Esophagus muscularis mucosa (tissue), 4 donors: ENCODE measurements around the gene POLR2J. TPM values are rescaled to one million over a fixed set of nuclear protein-coding genes. Genes with fewer than 3 reads are reported as not detected.

ENCODE experiments used
- DNase-seq: peaks from one replicate; pipeline ENCODE4 v3.0.0-alpha.2; 2017; ENCODE audit errors: extremely low spot score
- H3K27ac ChIP-seq, 4 donors: fragments of 200-600 bp; sonication (generic); replicated peaks in 1 of 4; 1 replicate in 3 of 4; 2 replicates in 1 of 4; pipeline ENCODE4 v1.5.1; 2016 to 2019; ENCODE audit warnings: mild to moderate bottlenecking in 1 of 4
- H3K27me3 ChIP-seq, 4 donors: fragments of 200-600 bp; sonication (generic); one replicate each; pipeline versions ENCODE4 v1.5.1 to v1.6.0; 2016 to 2019
- H3K36me3 ChIP-seq, 4 donors: fragments of 200-600 bp; sonication (generic); one replicate each; pipeline ENCODE4 v1.5.1; 2016 to 2019
- H3K4me1 ChIP-seq, 4 donors: fragments of 200-600 bp; sonication (generic); one replicate each; pipeline ENCODE4 v1.5.1; 2016 to 2019
- H3K4me3 ChIP-seq, 4 donors: fragments of 200-600 bp; sonication (generic); 1 replicate in 2 of 4; 2 replicates in 2 of 4; pipeline ENCODE4 v1.5.1; 2016 to 2019; ENCODE audit warnings: mild to moderate bottlenecking in 4 of 4, moderate library complexity in 1 of 4
- H3K9me3 ChIP-seq, 4 donors: fragments of 200-600 bp; sonication (generic); 1 replicate in 3 of 4; 2 replicates in 1 of 4; pipeline ENCODE4 v1.5.1; 2016 to 2019
- CTCF ChIP-seq, 3 experiments: fragments of 200-600 bp in 2 of 3; fragments of 450-650 bp in 1 of 3; sonication (generic) in 2 of 3; IDR thresholded peaks; one replicate each; pipeline ENCODE4 v1.5.1; 2017 to 2019; ENCODE audit warnings: antibody characterized with exemption in 3 of 3, mild to moderate bottlenecking in 2 of 3, moderate library complexity in 1 of 3
- EP300 ChIP-seq: sonication (generic); formaldehyde crosslinking; IDR thresholded peaks from one replicate; pipeline ENCODE4 v1.6.1; 2017; ENCODE audit warnings: antibody characterized with exemption
- POLR2A ChIP-seq: fragments of 450-650 bp; IDR thresholded peaks from one replicate; pipeline ENCODE4 v1.6.1; 2017; ENCODE audit warnings: antibody characterized with exemption, moderate library complexity, mild to moderate bottlenecking, low read depth
- POLR2AphosphoS5 ChIP-seq, 2 donors: sonication (generic); formaldehyde crosslinking; IDR thresholded peaks; one replicate each; pipeline ENCODE4 v1.6.1; 2017; ENCODE audit warnings: antibody characterized with exemption in 2 of 2
- WGBS: methylation state at CpG from one replicate; pipeline ENCODE4 v1.1.5; 2018; 5-methylcytosine and 5-hydroxymethylcytosine counted together
- intact Hi-C: fragments of 100-400 bp; cut with DNase I; formaldehyde crosslinking; loops from one replicate; pipeline ENCODE4 v1.15.1; 2023
- total RNA-seq, 4 donors: library from RNA; depleted of rRNA; stranded (reverse); fragments of >200 nt; gene quantifications; one replicate each; pipeline versions ENCODE4 v1.1.0 to v1.2.1, GENCODE V29; 2016

POLR2J gene
- total RNA-seq, 4 donors from 2014 or later = 20.7 to 31.1 (median 25.8) TPM

- Histone ChIP-seq H3K4me3 (no peak overlapping the region), H3K27me3 (no peaks in the 10 kb centered on the region), H3K27ac (no peak overlapping the region), H3K36me3 (peaks cover 7 to 63% (median 48%) of the 10 kb centered on the region in 4 donors), H3K4me1 (peaks cover 11 to 33% (median 24%) of the 10 kb centered on the region in 4 donors), H3K9me3 (no peaks in the 10 kb centered on the region)
- whole genome bisulfite sequencing = 85% methylated on average over 33 of the region's 40 CpGs
- no peak for DNase-seq
- TF ChIP-seq CTCF (IDR thresholded peaks at IDR 0.05) (no peak), POLR2AphosphoS5 (IDR thresholded peaks at IDR 0.05) (no peak), EP300 (no peak), POLR2A (no peak)
- intact Hi-C loops = no loop called here
Observed at GRCh38 chr7:102468478-102469350, 10.0 kb downstream of the POLR2J start.

- DNase-seq = no peak
- Histone ChIP-seq H3K27me3 (no peaks in the 10 kb centered on the region), H3K36me3 (peaks cover 6 to 54% (median 40%) of the 10 kb centered on the region in 4 donors), H3K4me1 (peaks cover 16 to 42% (median 32%) of the 10 kb centered on the region in 4 donors), H3K27ac (no peak overlapping the region), H3K4me3 (no peak overlapping the region), H3K9me3 (no peaks in the 10 kb centered on the region)
- intact Hi-C loops = no loop called here
- TF ChIP-seq EP300 (no peak), POLR2AphosphoS5 (IDR thresholded peaks at IDR 0.05) (no peak), POLR2A (no peak)
- WGBS = 88% methylated on average over 13 of the region's 24 CpGs
Observed at GRCh38 chr7:102467581-102468477, 10.9 kb downstream of the POLR2J start.

- Histone ChIP-seq H3K27me3 (no peaks in the 10 kb centered on the region), H3K27ac (no peak overlapping the region), H3K4me3 (peak overlapping the region in 3 of 4 donors; percentile 89 to 97 (median 96)), H3K36me3 (peaks cover 0 to 36% (median 25%) of the 10 kb centered on the region in 4 donors), H3K4me1 (peaks cover 16 to 54% (median 38%) of the 10 kb centered on the region in 4 donors), H3K9me3 (no peaks in the 10 kb centered on the region)
- intact Hi-C loops = no loop called here
- no peak for TF ChIP-seq POLR2A
- TF ChIP-seq EP300 = no peak
- no peak for TF ChIP-seq CTCF (IDR thresholded peaks at IDR 0.05)
- TF ChIP-seq POLR2AphosphoS5 (IDR thresholded peaks at IDR 0.05) = no peak
- 88% methylated on average over 7 of the region's 7 CpGs for WGBS
- no peak for DNase-seq
Observed at GRCh38 chr7:102466097-102466496, 12.6 kb downstream of the POLR2J start.

GRCh38 chr7:102464577-102465280 is 14.0 kb downstream of the POLR2J start, which contains the start of the genes ALKBH4 and LRWD1:
ALKBH4 (minus strand) TSS chr7:102464863; CDS start chr7:102464836, 27 bp downstream.
LRWD1 (plus strand) TSS chr7:102464984; CDS start chr7:102465081, 97 bp downstream.
- H3K36me3 ChIP-seq = peaks cover 0 to 28% (median 22%) of the 10 kb centered on the region in 4 donors
- peak within 1 kb of the TSS; percentile 89 to 98 (median 96) for H3K4me3 ChIP-seq
- H3K27me3 ChIP-seq = no peaks in the 10 kb centered on the region
- DNase-seq = peak; percentile 97
- peaks cover 16 to 54% (median 38%) of the 10 kb centered on the region in 4 donors for H3K4me1 ChIP-seq
- H3K9me3 ChIP-seq = no peaks in the 10 kb centered on the region
- 0% methylated on average over 7 of the region's 81 CpGs for WGBS
- H3K27ac ChIP-seq = peak within 1 kb of the TSS; percentile 78 to 84 (median 81)
- intact Hi-C loops = no loop called here
- TF ChIP-seq POLR2A (no peak), POLR2AphosphoS5 (IDR thresholded peaks at IDR 0.05) (peak; percentile 80 to 86), EP300 (no peak), CTCF (IDR thresholded peaks at IDR 0.05) (peak; percentile 14 to 54 (median 21))
